CD4-positive, alpha-beta T cell (primary cell): ENCODE measurements around the gene PRKN. TPM values are rescaled to one million over a fixed set of nuclear protein-coding genes. Genes with fewer than 3 reads are reported as not detected.

Source experiments
- ATAC-seq: fragments of 200-7000 bp; cut with Tn5 transposase; one replicate; pipeline ENCODE4 v1.10.0; 2022; ENCODE audit warnings: mild to moderate bottlenecking; ENCODE audit not compliant: poor library complexity
- CTCF ChIA-PET: fragments of 350-600 bp; sonication (Branson Sonifier 250); formaldehyde crosslinking; loops from one replicate; lab custom pipeline; 2021; ENCODE audit warnings: antibody characterized with exemption, inconsistent platforms; lab: Charles Lee
- POLR2A ChIA-PET: fragments of 350-600 bp; sonication (Branson Sonifier 250); formaldehyde crosslinking; loops from one replicate; lab custom pipeline; 2021; ENCODE audit warnings: antibody characterized with exemption, inconsistent platforms; lab: Charles Lee
- DNase-seq, 14 experiments: peaks; one replicate each; pipeline ENCODE4 v3.0.0-alpha.2; 2013 to 2020; ENCODE audit warnings: mixed read lengths in 2 of 14
- H3K27ac ChIP-seq, 2 donors: one replicate each; pipeline versions ENCODE4 v1.5.1 to v1.7.0; 2013; ENCODE audit warnings: low read length in 2 of 2, low read depth in 1 of 2, mild to moderate bottlenecking in 1 of 2
- H3K27me3 ChIP-seq, 2 experiments: 1 replicate in 1 of 2; 2 replicates in 1 of 2; pipeline versions ENCODE4 v1.6.1 to v1.7.0; 2013; ENCODE audit warnings: low read length in 2 of 2, control low read depth in 1 of 2, mild to moderate bottlenecking in 1 of 2, moderate library complexity in 1 of 2; ENCODE audit not compliant: insufficient read depth in 2 of 2, control insufficient read depth in 1 of 2
- H3K36me3 ChIP-seq: one replicate; pipeline ENCODE4 v1.6.1; 2013; ENCODE audit warnings: low read length, control low read depth; ENCODE audit not compliant: insufficient read depth
- H3K4me1 ChIP-seq: one replicate; pipeline ENCODE4 v1.6.1; 2013; ENCODE audit warnings: low read length, control low read depth; ENCODE audit not compliant: insufficient read depth
- H3K4me3 ChIP-seq: one replicate; pipeline ENCODE4 v1.5.1; 2013; ENCODE audit warnings: mild to moderate bottlenecking, low read length, moderate library complexity
- H3K9me3 ChIP-seq, 2 experiments: 1 replicate in 1 of 2; 2 replicates in 1 of 2; pipeline versions ENCODE4 v1.6.1 to v1.7.0; 2013; ENCODE audit warnings: low read length in 2 of 2, mild to moderate bottlenecking in 2 of 2, control low read depth in 1 of 2, moderate library complexity in 1 of 2; ENCODE audit not compliant: control insufficient read depth in 1 of 2, insufficient read depth in 1 of 2
- H3K27ac Mint-ChIP-seq: one replicate; pipeline ENCODE4 v1.8.0; 2020; ENCODE audit warnings: mixed read lengths
- H3K27me3 Mint-ChIP-seq: one replicate; pipeline ENCODE4 v1.8.0; 2021; ENCODE audit warnings: mixed read lengths
- H3K36me3 Mint-ChIP-seq: one replicate; pipeline ENCODE4 v1.8.0; 2021; ENCODE audit warnings: low read depth, mixed read lengths
- H3K4me1 Mint-ChIP-seq: one replicate; pipeline ENCODE4 v1.8.0; 2021; ENCODE audit warnings: low read depth, mixed read lengths
- H3K4me3 Mint-ChIP-seq: one replicate; pipeline ENCODE4 v1.8.0; 2020; ENCODE audit warnings: mild to moderate bottlenecking, mixed read lengths
- H3K9me3 Mint-ChIP-seq: one replicate; pipeline ENCODE4 v1.8.0; 2020; ENCODE audit warnings: mixed read lengths
- intact Hi-C, 2 experiments: fragments of 100-400 bp; cut with DNase I in 1 of 2; cut with micrococcal nuclease in 1 of 2; formaldehyde crosslinking; loops; one replicate each; pipeline versions ENCODE4 v1.15.1 to v1.9.0; 2023 to 2025; cut with DNase I, micrococcal nuclease
- total RNA-seq, 174 experiments: library from RNA in 2 of 174; stranded (reverse) in 2 of 174; gene quantifications; one replicate each; pipeline ENCODE4 v1.2.3 and lab custom pipeline; 2021 to 2026
- TF ChIP-seq, protein P1 (sequence below): fragments of 200-600 bp; IDR thresholded peaks from one replicate; pipeline ENCODE4 v1.8.0; 2022; ENCODE audit warnings: antibody characterized with exemption, mild to moderate bottlenecking

Gene PRKN
- total RNA-seq, 2 experiments from 2014 or later, result 5.2 to 5.4 TPM

DNA sequence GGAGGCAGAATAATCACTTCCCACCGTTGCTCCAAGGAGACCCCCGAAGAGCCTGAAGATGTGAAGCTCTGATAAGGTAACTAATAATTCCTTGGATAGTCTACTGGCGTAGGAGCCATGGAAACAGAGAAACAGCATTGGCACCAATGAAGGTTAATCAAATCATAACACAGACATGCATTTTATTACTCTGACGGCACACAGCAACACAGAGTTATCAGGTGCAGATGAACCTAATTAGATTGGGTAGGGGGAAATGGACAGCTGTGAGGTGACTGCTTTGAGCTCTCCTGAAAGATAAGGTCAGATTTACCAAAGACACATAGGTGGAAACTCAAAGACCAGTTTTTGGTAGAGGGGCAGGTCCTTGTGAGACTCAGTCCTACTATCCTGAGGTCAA is 909.7 kb downstream of the PRKN start:
- Histone ChIP-seq H3K36me3 (no peaks in the 10 kb centered on the region), H3K4me1 (no peaks in the 10 kb centered on the region), H3K4me3 (no peak overlapping the region), H3K9me3 (peaks cover 0 to 7% of the 10 kb centered on the region in 2 experiments), H3K27me3 (no peaks in the 10 kb centered on the region), H3K27ac (no peak overlapping the region)
- no peak overlapping the region for H3K4me3 Mint-ChIP-seq
- intact Hi-C loops, result no loop called here
- H3K27me3 Mint-ChIP-seq, result no peaks in the 10 kb centered on the region
- TF ChIP-seq, protein P1, sequence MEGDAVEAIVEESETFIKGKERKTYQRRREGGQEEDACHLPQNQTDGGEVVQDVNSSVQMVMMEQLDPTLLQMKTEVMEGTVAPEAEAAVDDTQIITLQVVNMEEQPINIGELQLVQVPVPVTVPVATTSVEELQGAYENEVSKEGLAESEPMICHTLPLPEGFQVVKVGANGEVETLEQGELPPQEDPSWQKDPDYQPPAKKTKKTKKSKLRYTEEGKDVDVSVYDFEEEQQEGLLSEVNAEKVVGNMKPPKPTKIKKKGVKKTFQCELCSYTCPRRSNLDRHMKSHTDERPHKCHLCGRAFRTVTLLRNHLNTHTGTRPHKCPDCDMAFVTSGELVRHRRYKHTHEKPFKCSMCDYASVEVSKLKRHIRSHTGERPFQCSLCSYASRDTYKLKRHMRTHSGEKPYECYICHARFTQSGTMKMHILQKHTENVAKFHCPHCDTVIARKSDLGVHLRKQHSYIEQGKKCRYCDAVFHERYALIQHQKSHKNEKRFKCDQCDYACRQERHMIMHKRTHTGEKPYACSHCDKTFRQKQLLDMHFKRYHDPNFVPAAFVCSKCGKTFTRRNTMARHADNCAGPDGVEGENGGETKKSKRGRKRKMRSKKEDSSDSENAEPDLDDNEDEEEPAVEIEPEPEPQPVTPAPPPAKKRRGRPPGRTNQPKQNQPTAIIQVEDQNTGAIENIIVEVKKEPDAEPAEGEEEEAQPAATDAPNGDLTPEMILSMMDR, result no peak
- H3K36me3 Mint-ChIP-seq, result no peaks in the 10 kb centered on the region
- H3K4me1 Mint-ChIP-seq, result no peaks in the 10 kb centered on the region
- H3K27ac Mint-ChIP-seq, result no peak overlapping the region
- ChIA-PET CTCF (no interaction called here), POLR2A (no interaction called here)
- ATAC-seq, result no peak
- peaks cover 2% of the 10 kb centered on the region for H3K9me3 Mint-ChIP-seq
- DNase-seq, result no peak

DNA sequence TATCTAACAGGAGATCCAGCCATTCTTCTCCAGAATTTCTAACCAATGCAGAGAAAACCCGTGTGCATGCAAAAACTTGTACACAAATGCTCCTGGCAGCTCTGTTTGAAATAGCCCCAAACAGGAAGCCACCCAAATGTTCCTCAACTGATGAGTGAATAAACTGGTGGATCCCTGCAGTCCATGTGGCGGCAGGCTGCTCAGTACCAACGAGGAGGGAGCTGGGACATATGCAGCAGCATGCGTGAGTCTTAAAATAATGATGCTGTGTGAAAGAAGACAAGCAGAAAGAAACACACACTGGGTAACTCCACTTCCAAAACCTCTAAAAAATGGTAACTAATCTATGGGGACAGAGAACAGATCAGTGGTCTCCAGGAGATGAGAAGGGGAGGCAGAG is 911.6 kb downstream of the PRKN start:
- no peaks in the 10 kb centered on the region for H3K4me1 ChIP-seq
- ATAC-seq (no peak), DNase-seq (no peak)
- H3K27ac ChIP-seq, result no peak overlapping the region
- intact Hi-C loops, result no loop called here
- CTCF ChIA-PET, result no interaction called here
- TF ChIP-seq, protein P1, result no peak
- Mint-ChIP-seq H3K9me3 (peaks cover 2% of the 10 kb centered on the region), H3K36me3 (no peaks in the 10 kb centered on the region), H3K4me3 (no peak overlapping the region), H3K4me1 (no peaks in the 10 kb centered on the region), H3K27ac (no peak overlapping the region), H3K27me3 (no peaks in the 10 kb centered on the region)
- POLR2A ChIA-PET, result no interaction called here
- H3K9me3 ChIP-seq, result peaks cover 0 to 7% of the 10 kb centered on the region in 2 experiments
- H3K27me3 ChIP-seq, result no peaks in the 10 kb centered on the region
- H3K36me3 ChIP-seq, result no peaks in the 10 kb centered on the region
- no peak overlapping the region for H3K4me3 ChIP-seq

DNA sequence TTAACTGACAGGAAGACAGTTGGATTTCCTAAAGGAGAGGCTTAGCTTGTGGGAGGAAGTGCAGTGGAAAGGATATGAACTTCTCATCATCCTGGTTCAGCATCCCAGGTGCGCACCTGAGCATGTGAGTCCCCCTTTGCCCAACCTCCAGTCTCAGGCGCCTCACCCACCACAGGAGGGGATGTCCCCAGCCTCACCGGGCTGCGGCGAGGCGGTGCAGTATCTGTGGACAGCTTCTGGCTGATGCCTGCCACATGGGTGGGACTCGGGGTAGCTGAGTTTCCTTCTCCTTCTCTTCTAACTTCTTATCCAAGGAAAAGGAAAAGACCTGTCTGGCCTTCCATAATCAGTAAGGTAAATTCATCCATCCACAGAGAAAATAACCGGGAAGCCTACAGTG is 914.4 kb downstream of the PRKN start:
- H3K4me1 ChIP-seq, result no peaks in the 10 kb centered on the region
- DNase-seq (no peak), ATAC-seq (no peak)
- intact Hi-C loops, result no loop called here
- CTCF ChIA-PET, result no interaction called here
- H3K27ac Mint-ChIP-seq, result no peak overlapping the region
- POLR2A ChIA-PET, result no interaction called here
- H3K4me3 ChIP-seq, result no peak overlapping the region
- peaks cover 2% of the 10 kb centered on the region for H3K9me3 Mint-ChIP-seq
- no peaks in the 10 kb centered on the region for H3K36me3 Mint-ChIP-seq
- no peak overlapping the region for H3K4me3 Mint-ChIP-seq
- TF ChIP-seq, protein P1, result no peak
- no peaks in the 10 kb centered on the region for H3K27me3 ChIP-seq
- H3K36me3 ChIP-seq, result no peaks in the 10 kb centered on the region
- H3K27me3 Mint-ChIP-seq, result no peaks in the 10 kb centered on the region
- H3K9me3 ChIP-seq, result peaks cover 0 to 7% of the 10 kb centered on the region in 2 experiments
- no peak overlapping the region for H3K27ac ChIP-seq
- H3K4me1 Mint-ChIP-seq, result no peaks in the 10 kb centered on the region
